Mucosa of gallbladder (tissue), 1 donor: Measurements from ENCODE around the gene SNCB. TPM values are rescaled to one million over a fixed set of nuclear protein-coding genes. Genes with fewer than 3 reads are reported as not detected.
"Not testable (repeated sequence)": the region's sequence is repeated elsewhere in the genome, so short reads cannot be mapped to it uniquely, and the experiment has no call there.

Experiments used
- DNase-seq: peaks from one replicate; pipeline ENCODE4 v3.0.0-alpha.2; 2020; ENCODE audit warnings: low spot score
- total RNA-seq: library from RNA; stranded (reverse); gene quantifications from one replicate; pipeline ENCODE4 v1.2.1, GENCODE V29; 2021
- donor health status: DM: no; HTN: no; CAD: no.

Gene SNCB
- total RNA-seq, 1 donor from 2014 or later, result 0.14 TPM

DNA sequence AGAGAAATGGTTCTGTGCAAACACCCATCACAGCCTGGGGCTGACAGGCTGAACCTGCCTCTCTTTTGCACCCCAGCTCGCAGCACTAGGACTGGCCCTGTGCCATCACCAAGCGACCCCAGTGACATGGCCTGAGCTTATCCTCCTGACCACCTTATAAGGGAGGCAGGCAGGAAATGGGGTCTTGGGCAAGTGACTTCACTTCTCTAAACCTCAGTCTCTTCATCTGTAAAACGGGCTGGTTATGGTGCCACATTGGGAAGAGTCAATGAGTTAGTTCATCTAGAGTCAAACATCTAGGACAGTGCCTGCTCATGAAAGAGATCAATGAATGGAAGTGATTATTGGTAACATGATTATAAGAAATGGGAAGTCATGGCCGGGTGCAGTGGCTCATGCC lies 6.2 kb downstream of the SNCB start:
- no peak for DNase-seq

DNA sequence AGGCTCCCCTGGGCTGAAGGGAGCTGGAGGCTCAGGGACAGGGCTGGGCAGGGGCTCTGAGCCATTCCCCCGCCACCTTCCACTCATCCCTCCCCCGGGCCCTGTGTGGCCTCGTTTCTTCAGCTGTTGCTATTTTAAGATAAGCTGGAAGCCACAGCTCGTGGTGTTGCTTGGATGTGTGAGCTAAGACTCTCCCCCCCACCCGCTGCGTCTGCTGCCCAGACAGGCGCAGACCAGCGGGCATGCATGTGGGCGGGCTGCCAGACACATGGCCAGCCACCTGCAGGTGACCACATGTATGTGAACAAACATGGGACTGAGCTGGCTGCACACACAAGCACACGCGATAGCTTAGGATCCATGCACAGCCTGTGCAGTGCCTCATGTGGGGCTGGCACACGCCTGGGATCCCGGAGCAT lies 8.7 kb downstream of the SNCB start:
- no peak for DNase-seq

DNA sequence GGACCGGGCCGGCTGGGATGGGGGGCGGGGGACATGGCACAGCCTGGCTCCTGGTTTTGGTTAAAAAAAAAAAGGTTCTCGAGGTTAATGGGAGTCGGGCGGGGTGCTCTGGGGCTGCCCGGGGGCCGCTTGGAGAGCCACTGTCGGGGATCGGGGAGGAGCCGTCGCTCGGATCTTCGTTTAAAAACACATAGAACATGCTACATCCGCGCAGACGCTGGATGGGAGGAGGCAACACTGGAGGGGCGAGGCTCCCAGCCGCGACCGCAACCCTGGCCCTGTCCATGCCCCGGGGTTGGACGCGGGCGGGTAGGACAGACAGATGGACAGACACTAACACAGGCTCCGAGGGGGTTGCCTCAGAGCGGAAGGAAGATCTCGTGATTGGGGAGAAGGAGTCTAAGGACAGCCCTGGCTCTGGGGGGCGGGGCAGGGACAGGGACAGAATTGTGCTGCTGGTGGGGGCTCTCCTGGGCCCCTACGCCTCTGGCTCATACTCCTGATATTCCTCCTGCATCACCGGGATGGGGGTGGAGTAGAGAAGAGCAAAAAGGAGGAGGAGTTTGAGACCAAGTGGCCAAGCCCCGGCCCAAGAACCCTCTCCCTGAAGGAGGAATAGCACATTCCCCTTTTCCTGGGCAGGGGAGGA lies 9.9 kb downstream of the SNCB start:
- DNase-seq, result no peak

DNA sequence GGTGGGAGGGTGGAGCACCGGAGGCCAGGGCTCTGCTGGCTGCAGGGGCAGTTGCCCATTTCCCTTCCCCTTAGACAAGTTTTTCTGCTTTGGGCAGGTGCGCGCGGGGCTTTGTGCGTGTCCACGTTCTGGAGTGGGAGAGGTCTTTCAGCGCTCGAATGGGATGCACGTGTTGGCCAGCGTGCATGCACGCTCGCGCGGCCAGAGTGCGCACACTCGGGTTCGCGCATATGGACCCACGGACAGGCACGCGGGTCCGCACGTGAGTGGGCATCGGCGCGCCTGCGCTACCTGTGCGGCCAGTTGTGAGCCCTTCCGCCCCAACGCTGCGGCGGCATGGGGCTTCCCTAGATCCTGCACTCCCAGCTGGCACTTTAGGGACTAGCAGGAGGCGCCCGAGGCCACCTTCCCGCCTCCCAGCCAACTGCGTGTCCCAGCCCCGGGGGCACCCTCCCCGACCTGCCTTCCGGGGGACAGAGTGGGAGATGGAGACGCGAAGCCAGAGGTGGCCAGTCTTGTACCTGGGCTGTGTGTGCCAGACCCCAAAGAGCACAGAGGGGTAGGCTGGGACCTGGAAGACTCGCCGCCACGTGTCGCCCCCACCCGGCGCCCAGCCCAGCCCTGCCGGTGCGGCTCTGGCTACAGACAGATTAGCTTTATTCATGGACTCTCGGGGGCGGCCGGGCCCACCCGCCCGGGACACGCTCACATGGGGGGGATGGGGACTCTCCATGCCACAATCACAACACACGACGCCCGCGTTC lies 10.6 kb downstream of the SNCB start:
- no peak for DNase-seq

DNA sequence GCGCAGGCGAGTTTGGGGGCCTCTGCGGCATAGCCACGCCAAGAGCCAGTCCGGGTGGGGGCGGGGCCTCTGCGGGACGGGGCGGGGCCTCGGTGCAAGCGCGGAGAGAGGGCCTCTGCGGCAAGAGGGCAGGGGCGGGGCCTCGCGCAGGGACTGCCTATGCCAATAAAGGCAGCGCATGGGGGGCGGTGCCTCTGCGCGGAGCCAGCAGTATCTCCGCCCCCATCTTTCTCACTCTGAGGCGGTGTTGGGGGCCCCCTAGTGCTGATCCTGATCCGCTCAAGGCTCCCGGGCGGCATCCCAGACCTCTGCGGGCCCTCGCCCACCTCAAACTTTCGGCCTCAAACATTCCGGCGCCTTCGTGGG lies 11.1 kb downstream of the SNCB start:
- DNase-seq, result peak; percentile 67

DNA sequence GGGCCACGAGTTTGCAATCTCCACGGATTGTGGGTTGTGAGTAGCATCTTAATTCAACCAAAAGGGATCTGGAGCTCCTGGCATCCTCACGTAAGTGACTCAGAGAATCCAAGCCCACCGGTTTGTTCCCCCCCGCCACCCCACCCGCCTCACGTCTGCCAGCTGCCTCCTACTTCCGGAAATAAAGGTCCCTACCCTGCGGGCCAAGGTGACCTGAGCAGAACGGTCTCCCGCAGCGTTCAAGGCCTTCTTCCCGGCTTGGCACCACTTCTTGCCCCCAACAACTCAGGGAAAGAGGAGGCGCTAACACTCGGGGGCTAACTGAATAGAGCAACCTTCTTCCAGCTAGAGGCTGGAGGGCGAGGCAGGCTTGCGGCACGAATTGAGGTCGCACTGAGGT lies 11.6 kb downstream of the SNCB start:
- DNase-seq, result no peak

DNA sequence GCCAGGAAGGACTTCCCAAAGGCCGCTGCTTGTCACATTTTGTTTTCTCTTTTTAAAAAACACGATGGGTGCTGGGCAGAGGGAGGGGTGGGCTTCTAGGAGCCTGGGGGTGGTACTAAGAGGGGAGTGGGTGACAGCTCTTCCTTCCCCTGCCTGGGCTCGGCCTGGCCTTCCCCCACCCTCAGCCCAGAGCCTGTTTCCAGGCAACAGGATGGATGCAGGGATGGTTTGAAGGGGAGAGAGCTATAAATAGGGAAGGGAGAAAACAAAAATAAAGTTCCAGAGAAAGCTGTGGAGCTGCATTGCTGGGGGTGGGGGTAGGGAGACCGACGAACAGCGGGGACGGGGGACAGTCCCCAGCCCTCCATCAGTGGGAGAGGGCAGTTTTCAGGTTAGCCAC lies 13.8 kb downstream of the SNCB start:
- DNase-seq, result no peak

DNA sequence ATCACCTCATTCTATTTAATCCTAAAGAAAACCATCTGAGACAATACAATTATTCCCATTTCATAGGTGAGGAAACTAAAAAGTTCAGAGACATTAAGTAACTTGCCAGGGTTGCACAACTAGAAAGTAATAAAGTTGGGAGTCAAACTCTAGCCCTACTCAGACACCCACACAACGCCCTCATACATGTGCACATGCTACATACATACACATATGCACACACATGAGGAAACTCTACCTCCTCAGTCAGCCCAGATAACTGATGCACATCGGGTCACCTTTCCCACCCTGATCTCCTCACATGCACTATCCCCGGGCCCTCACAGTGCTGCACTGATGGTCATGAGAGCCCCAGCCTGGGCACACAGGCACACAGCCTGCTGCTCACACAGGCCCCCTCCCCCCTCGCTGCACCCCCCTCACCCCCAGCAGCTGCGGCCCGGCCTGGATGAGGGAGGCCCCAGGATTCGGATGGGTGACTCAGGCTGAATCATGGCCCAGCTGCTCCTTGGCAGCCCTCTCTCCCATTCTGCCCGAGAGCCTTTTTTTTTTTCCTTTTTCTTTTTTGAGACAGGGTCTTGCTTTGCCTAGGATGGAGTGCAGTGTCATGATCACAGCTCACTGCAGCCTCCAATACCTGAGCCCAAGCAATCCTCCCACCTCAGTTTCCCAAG lies 15.4 kb downstream of the SNCB start:
- DNase-seq, result no peak

DNA sequence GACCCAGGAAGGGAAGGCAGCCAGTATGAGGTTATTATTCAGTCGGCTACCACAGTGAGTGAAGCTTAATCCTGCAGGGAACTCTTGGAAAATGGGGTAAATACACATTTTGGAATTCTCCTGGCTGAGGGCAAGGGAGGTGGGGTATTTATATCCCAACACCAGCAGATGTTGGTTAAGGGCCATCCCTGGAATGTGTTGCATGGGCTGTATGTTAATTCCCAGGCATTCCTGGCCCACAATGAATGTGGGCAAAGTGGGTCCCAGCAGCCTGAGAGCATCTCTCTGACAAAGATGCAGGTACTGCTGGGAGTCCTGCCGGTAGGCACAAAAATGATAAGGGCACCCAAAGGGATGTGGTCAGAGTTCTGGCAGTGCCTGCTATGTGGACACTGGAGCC lies 17.5 kb downstream of the SNCB start:
- no peak for DNase-seq

DNA sequence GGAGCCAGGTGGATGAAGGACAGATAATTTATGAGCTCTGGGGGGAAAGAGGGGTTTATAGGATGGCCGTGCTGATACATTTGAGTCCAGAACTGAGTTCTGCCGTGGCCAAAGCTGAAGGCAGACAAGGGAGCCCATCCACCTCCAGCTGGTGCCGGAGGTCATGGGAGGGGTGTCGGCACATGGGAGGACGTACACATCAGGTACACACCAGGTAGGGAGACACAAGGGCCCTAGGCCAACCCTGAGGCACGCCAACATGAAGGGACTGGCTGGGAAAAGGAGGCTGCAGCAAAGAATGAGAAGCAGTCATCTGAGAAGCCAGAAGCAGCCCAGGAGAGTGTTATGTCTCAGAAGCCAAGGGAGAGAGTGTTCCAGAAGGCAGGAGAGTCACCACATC lies 18.3 kb downstream of the SNCB start:
- no peak for DNase-seq

DNA sequence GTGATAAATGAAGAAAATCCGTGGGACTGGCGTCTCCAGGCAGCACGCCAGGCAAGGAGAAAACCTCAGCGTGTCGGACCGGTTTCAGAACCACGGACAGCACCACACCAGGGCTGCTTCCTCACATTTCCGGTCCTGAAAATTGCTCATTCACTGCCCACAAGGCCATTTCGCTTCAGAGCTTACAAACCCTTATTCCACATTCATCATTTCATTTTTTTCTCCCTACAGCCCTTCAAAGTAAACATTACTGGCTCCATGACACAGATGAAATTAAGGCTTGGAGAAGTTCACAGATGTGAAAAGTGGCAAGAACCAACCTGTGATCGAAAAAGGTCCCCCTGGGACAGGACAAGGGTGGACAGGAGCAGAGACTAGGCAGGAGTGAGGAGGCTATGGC lies 18.9 kb downstream of the SNCB start:
- DNase-seq, result peak; percentile 80

DNA sequence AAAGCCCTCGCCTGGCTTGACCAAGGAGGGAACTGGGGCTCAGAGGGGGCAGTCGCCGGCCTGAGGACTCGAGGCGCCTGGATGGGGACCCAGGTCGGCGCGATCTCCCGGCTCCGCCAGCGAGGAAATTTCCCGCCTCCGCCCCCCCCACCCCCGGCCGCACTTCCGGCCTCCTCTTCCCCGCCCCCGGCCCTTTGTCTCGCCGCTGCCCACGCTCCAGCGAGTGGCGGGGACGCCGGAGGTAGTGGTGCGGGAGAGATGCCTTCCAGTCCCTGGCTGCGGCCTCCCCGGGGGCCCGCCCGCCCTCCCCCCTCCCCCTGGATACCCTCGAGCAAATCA lies 19.9 kb downstream of the SNCB start:
- DNase-seq, result no peak

DNA sequence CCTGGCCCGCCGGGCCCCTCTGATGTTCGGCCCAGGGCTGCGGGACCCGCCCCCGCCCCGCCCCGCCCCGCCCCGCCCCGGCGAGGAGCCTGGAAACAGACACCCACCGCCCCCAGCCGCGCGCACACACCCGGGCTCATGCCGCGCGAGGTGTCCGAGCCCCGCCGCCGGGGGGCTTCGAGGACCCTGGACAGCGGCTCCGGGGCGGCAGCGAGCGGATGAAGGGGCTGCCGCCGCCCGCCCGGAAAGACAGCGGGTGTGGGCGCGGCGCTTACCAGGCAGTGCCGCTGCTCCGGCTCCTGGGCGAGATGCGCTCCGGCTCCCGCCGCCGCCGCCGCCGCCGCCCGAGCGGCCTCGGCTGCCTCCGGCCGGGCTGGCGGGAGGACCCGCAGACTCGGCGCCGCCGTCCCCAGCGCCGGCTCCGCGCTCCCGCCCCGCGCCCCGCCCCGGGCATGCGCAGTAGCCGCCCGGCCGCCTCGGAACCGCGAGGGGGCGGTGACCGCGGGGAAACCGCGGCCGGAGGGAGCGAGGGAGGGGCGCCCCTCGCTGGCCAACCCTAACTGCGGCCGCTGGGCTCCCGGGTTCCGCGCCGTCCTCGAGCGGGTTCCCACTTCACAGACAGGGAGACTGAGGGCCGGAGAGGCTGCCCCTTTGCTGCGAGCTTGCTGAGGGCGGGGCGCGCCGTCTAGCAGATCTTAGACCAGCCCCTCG lies 20.5 kb downstream of the SNCB start, which contains the start of gene GPRIN1:
Gene GPRIN1, minus strand, starts transcription at position 433 of the 711 bp plus-strand sequence. CDS start 10,322 bp downstream, outside the sequence.
- DNase-seq, result no peak

DNA sequence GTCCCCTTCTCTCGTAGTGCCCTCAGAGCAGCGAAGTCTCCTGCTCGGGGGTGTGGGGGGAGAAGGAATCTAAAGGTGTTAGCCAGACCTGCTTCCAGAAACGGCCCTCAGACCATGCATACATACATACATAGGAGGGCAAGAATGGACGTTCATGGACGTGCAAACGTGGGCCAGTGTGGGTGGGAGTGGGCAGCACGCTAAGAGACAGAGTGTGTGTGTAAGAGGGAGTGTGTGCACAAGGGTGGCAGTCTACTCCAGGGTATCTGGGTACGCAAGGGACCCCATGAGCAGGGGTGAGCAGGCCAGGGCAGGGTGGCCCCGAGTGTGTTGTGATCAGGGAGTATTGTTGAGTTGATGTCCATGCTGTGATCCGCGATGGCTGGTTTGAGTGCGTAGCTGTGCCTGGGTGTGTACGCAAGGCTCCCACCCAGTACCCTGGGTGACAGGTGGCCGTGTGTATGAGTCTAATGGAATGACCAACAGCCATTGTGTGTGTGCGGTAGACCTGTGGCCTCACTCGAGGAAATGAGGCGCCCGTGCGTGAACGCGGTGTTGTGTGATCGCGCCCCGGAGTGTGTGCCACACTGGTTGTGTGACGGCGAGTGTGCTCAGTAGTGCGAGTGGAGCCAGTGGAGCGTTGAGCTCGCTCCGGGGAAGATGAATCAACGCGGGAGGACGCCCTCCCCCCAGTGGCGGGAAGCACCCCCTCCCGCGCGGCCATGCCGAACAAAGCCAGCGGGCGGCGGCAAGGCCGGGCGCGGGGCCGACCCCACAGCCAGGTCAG lies 21.2 kb downstream of the SNCB start:
- no peak for DNase-seq

DNA sequence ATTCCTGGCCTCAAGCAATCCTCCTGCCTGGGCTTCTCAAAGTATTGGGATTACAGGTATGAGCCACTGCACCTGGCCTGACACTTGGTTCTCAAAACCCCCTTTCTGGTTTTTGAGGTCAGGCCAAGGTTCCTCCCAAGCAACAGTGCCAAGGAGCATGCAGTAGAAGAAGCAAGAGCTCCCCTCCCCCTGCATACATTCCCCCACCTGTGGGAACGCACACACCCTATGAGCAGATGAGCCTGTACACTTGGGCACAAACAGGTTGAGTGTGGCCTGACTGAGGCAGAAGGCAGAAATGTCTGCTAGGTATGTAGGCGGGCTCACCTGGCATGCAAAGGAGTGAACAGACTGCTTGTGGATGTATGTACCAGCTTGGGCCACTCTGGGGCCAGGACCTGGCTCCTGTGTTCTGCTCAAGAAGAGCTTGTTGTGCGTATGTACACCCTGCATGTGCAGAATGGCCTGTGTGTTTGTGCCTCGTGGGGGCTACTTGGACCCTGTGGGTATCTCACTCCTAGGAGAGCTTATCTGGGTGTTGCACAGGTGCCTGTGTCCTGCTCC lies 22.1 kb downstream of the SNCB start:
- no peak for DNase-seq

DNA sequence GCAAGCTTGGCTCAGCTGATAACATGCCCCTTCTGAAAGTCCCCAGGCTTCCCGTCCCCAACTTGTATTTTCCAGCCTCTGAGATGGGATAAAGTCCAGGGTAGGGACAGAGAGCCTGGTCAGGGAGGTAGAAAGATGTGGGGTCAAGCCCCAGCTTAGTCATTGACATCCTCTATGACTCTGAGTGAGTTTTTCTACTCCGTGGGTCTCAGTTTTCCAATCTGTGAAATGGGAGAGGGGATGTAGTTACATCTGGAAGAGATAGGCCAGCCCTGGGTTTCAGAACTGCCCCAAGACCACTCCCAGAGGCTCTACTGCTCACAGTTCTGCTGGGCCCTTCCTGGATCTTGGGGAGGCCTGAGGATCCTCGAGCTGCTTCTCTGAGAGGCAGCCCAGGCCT lies 23.5 kb downstream of the SNCB start:
- DNase-seq, result no peak

DNA sequence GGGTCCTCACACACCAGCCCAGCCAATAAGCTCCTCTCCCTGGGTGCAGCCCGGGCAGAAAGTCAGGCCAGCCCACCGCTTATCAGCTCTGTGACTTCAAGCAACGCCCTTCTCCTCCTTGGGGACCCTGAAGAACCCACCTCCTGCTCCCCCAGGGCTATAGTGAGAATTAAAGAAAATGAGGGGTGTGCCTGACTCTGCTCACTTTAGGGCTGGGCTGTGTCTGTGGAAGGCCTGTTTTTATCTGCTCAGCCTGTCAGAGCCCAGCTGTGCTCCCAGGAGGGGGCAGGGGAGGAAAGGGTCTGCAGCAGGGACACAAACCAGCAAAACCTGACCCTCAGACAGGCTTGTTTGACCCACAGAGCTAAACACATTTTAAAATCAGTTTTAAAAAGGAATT lies 24.3 kb downstream of the SNCB start:
- DNase-seq, result no peak

DNA sequence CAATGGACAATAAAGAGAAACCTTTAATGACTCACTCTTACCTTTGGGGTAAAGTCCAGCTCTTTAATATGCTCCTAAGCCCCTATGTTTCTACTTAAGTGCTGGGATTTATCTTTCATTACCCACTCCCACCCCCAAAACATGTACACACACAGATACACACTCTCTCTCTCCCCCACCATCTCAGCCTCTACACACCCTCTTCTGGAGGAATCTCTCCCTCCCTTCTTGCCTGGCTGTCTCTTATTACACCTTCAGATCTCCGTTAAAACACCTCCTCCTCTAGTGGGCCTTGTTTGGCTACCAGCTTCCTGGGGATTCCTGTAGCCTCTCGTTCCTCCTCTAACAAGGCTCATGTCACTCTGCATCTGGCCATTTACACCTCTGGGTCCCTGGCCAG lies 27.2 kb downstream of the SNCB start:
- no peak for DNase-seq

DNA sequence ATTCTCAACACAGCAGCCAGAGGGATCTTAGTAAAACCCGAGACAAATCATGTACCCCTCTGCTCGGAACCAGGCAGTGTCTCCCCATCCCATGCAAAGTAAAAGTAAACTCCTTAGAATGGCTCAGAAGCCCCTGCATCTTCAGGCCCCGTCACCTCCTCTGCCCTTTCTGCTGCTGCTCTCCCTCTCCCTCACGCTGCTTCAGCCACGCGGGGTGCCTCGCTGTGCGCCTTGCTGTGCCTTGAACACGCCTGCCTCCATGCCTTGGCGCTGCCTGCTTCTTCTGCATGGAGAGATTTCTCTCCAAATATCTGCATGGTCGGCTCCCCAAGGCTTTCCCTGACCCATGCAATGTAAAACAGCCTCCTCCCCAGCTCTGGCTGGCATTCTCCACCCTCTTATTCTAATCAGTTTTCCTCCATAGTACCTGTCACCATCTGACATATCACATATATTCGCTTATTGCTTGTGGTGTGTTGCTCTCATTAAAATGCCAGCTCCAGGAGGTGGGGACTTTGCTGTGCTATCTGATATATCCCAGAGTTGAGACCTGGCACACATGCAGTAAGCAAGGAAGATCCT lies 28.3 kb downstream of the SNCB start:
- no peak for DNase-seq

DNA sequence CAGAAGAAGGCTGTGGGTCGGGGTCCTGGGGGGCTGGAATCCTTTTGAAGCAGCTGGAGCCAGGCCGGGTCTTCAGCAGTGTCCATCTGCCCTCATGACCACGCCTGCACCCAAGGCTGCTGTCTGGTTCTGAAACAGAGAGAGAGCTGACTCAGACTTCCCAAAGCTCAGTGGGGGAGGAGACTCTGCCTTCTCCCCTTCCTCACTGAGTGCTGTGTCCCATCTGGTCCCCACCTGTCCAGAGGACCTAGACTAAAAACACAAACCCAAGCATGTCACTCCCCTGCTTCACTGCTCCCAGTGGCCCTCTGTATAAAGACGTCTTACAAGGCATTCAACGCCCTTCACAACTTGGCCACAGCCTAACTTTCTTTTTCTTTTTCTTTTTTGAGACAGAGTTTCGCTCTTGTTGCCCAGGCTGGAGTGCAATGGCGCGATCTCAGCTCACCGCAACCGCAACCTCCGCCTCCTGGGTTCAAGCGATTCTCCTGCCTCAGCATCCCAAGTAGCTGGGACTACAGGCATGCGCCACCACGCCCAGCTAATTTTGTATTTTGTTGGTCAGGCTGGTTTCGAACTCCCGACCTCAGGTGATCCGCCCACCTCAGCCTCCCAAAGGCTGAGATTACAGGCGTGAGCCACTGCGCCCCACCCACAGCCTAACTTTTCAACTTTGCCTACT lies 30.4 kb downstream of the SNCB start:
- DNase-seq, result not testable (repeated sequence)
